NCI-H187 treated with DMSO at 0.1 percent for 48 hours (cell line): ENCODE data around the gene XPNPEP1.

Experiments used
- DNase-seq: peaks from one replicate; lab custom pipeline; 2025; lab: John Stamatoyannopoulos, UW

The XPNPEP1 gene

GRCh38 chr10:109892931-109893330 lies 30.4 kb downstream of the XPNPEP1 start:
- no peak for DNase-seq

- no peak for DNase-seq
Measured at GRCh38 chr10:109892117-109892516, 31.2 kb downstream of the XPNPEP1 start.

GRCh38 chr10:109891105-109891504 lies 32.2 kb downstream of the XPNPEP1 start:
- DNase-seq, result no peak

GRCh38 chr10:109889867-109890266 lies 33.4 kb downstream of the XPNPEP1 start:
- no peak for DNase-seq

GRCh38 chr10:109887776-109888175 lies 35.5 kb downstream of the XPNPEP1 start:
- no peak for DNase-seq

- DNase-seq, result no peak
Measured at GRCh38 chr10:109887243-109887642, 36.1 kb downstream of the XPNPEP1 start.

GRCh38 chr10:109886781-109887140 lies 36.5 kb downstream of the XPNPEP1 start:
- no peak for DNase-seq

- no peak for DNase-seq
Measured at GRCh38 chr10:109886037-109886780, 37.1 kb downstream of the XPNPEP1 start.

- DNase-seq, result no peak
Measured at GRCh38 chr10:109883859-109884771, 39.2 kb downstream of the XPNPEP1 start.

GRCh38 chr10:109882251-109883057 lies 40.9 kb downstream of the XPNPEP1 start:
- no peak for DNase-seq

- no peak for DNase-seq
Measured at GRCh38 chr10:109881769-109882057, 41.6 kb downstream of the XPNPEP1 start.

GRCh38 chr10:109880886-109881768 lies 42.2 kb downstream of the XPNPEP1 start:
- no peak for DNase-seq

- DNase-seq, result no peak
Measured at GRCh38 chr10:109877546-109877945, 45.8 kb downstream of the XPNPEP1 start.

- no peak for DNase-seq
Measured at GRCh38 chr10:109875828-109876821, 47.2 kb downstream of the XPNPEP1 start.

GRCh38 chr10:109875151-109875568 lies 48.2 kb downstream of the XPNPEP1 start:
- DNase-seq, result no peak

GRCh38 chr10:109871476-109871875 lies 51.8 kb downstream of the XPNPEP1 start:
- no peak for DNase-seq

GRCh38 chr10:109866995-109867635 lies 56.2 kb downstream of the XPNPEP1 start:
- no peak for DNase-seq

GRCh38 chr10:109866168-109866994 lies 56.9 kb downstream of the XPNPEP1 start:
- DNase-seq, result no peak

- DNase-seq, result no peak
Measured at GRCh38 chr10:109863775-109864174, 59.5 kb downstream of the XPNPEP1 start.
